Pancreas (tissue), 10 donors: Measurements from ENCODE around the gene DMRTA2. TPM values are rescaled to one million over a fixed set of nuclear protein-coding genes. Genes with fewer than 3 reads are reported as not detected.

Source experiments
- ATAC-seq, 4 donors: fragments of 200-7000 bp; cut with Tn5 transposase; one replicate each; pipeline versions ENCODE4 v1.8.0 to v1.9.1; 2020; ENCODE audit warnings: mild to moderate bottlenecking in 4 of 4, moderate library complexity in 4 of 4
- DNase-seq, 6 donors: peaks; one replicate each; pipeline ENCODE4 v3.0.0-alpha.2; 2020
- FAIRE-seq: peaks from 2 replicates; lab custom pipeline; 2012; peaks lifted over from hg19 to GRCh38; lab: Jason Lieb, UNC
- H3K27ac ChIP-seq, 4 donors: fragments of 200-600 bp; sonication (generic); 1 replicate in 3 of 4; 2 replicates in 1 of 4; pipeline versions ENCODE4 v1.5.0 to v1.8.0; 2020
- H3K27me3 ChIP-seq, 4 donors: fragments of 200-600 bp; one replicate each; pipeline ENCODE4 v1.8.0; 2021
- H3K36me3 ChIP-seq, 3 donors: fragments of 200-600 bp; sonication (generic) in 1 of 3; one replicate each; pipeline versions ENCODE4 v1.5.0 to v1.8.0; 2020 to 2021
- H3K4me1 ChIP-seq, 3 donors: fragments of 200-600 bp; one replicate each; pipeline ENCODE4 v1.8.0; 2021
- H3K4me3 ChIP-seq, 4 donors: fragments of 200-600 bp; sonication (generic) in 2 of 4; one replicate each; pipeline versions ENCODE4 v1.5.0 to v1.8.0; 2020 to 2021
- H3K9me3 ChIP-seq, 4 donors: fragments of 200-600 bp; one replicate each; pipeline ENCODE4 v1.8.0; 2021
- WGBS, 2 donors: extraction: QIAGEN DNeasy Blood & Tissue Kit; methylation state at CpG; one replicate each; pipeline ENCODE4 v1.1.7; 2013; 5-methylcytosine and 5-hydroxymethylcytosine counted together
- intact Hi-C, 3 donors: fragments of 100-400 bp; cut with DNase I; formaldehyde crosslinking; loops; one replicate each; pipeline versions ENCODE4 v1.11.1 to v1.14.2; 2022
- polyA plus RNA-seq, 2 donors: library from polyadenylated mRNA; stranded (reverse); fragments of 200-250 nt; gene quantifications; one replicate each; pipeline ENCODE4 v1.2.3, GENCODE V29; 2013
- total RNA-seq, 6 donors: library from RNA; stranded (reverse); fragmentation: NEBNext Ultra II Directional in 4 of 6; extraction: Animal tissue kit (Norgen Biotek cat#: 25700) in 4 of 6; gene quantifications; one replicate each; pipeline versions ENCODE4 v1.2.1 to v1.2.4, GENCODE V29; 2021 to 2023
- TF ChIP-seq, protein P1 (sequence below), 4 donors: fragments of 200-600 bp; sonication (generic) in 3 of 4; IDR thresholded peaks; one replicate each; pipeline versions ENCODE4 v1.5.0 to v1.8.0; 2021; ENCODE audit warnings: antibody characterized with exemption in 4 of 4
- donor health status: healthy with polysubstance abuse.
- donor health status: DM: no; HTN: no; CAD: no; lungs with moderate emphysema.
- donor health status: DM: no; HTN: no; CAD: no.
- donor health status: control.
- donor health status: control.
- donor health status: Bipolar disorder and iron deficiency.
- donor health status: DM: yes; HTN: yes; CAD: no.
- donor health status: DM: no; HTN: no; CAD: no.
- donor health status: DM: no; HTN: no; CAD: no.
- donor health status: DM: yes; HTN: yes; CAD: no.

DMRTA2 gene
- total and polyA plus RNA-seq, 8 donors = 0.02 TPM; not detected in 7

DNA sequence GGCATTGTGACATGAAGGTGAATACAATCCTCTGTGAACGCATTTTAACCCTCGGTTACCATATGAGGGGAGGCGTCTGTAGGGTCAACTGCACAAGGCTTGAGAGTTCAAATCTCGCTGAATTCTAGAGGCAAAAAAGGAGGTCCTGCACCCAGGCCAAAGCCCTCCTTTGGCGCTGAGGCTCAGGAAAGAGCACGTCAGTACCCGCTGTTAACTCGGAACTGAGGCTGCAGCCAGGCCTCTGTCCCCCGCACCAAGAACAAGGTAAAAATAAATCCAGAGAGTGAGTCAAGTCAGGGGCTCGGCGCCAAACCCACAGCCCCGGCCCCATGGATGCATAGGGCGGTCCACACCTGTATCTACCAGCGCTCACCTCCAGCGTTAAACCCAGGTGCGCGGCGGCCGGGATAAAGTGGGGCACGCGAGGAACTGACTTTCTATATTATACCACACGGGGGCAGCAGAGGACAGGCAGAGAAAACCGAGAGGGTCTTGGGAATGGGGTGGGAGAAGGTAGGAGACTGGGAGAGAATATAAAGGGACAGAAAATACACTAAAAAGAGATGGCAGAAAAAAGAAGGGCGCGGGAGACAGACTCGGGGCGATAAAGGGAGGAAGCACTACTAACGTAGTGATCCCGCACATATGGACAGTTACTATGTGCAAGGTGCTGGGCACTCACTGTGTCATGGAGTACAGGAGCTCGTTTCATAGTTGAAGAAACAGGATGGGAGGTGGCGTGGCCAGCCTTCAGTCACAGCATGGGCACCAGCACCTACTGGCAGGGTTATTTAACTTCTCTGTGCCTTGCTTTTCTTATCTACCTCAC is 54.9 kb downstream of the DMRTA2 start:
- no peak overlapping the region for H3K4me3 ChIP-seq
- FAIRE-seq = no peak
- no peaks in the 10 kb centered on the region for H3K36me3 ChIP-seq
- peaks cover 0 to 6% (median 0%) of the 10 kb centered on the region in 4 donors for H3K27me3 ChIP-seq
- H3K27ac ChIP-seq = no peak overlapping the region
- intact Hi-C loops = no loop called here
- TF ChIP-seq, protein P1, sequence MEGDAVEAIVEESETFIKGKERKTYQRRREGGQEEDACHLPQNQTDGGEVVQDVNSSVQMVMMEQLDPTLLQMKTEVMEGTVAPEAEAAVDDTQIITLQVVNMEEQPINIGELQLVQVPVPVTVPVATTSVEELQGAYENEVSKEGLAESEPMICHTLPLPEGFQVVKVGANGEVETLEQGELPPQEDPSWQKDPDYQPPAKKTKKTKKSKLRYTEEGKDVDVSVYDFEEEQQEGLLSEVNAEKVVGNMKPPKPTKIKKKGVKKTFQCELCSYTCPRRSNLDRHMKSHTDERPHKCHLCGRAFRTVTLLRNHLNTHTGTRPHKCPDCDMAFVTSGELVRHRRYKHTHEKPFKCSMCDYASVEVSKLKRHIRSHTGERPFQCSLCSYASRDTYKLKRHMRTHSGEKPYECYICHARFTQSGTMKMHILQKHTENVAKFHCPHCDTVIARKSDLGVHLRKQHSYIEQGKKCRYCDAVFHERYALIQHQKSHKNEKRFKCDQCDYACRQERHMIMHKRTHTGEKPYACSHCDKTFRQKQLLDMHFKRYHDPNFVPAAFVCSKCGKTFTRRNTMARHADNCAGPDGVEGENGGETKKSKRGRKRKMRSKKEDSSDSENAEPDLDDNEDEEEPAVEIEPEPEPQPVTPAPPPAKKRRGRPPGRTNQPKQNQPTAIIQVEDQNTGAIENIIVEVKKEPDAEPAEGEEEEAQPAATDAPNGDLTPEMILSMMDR (IDR thresholded peaks at IDR 0.05) = peak; percentile 77 to 82 (median 82)
- ATAC-seq = peak; percentile 76 to 96 (median 93)
- 13 to 15% methylated on average over 31 of the region's 31 CpGs for WGBS, 2 donors
- DNase-seq = peak; percentile 14 to 80 (median 54)
- no peaks in the 10 kb centered on the region for H3K9me3 ChIP-seq
- H3K4me1 ChIP-seq = no peaks in the 10 kb centered on the region
